Embryonic facial prominence (tissue), 1 donor: ENCODE results near the gene MST1.

Experiments
- DNase-seq: peaks from one replicate; pipeline ENCODE4 v3.0.0-alpha.2; 2016; ENCODE audit errors: extremely low spot score

The MST1 gene

GRCh38 chr3:49674497-49674983 is 14.7 kb downstream of the MST1 start:
- DNase-seq: no peak

- peak; percentile 80 for DNase-seq
Observed at GRCh38 chr3:49673715-49674496, 15.4 kb downstream of the MST1 start, which contains the start of gene APEH. TSS of gene APEH (plus strand) at chr3:49674351. CDS start at chr3:49674402, 51 bp downstream.

GRCh38 chr3:49673121-49673714 is 16.1 kb downstream of the MST1 start:
- no peak for DNase-seq

- peak; percentile 50 for DNase-seq
Observed at GRCh38 chr3:49671291-49672288, 17.7 kb downstream of the MST1 start.

- DNase-seq: no peak
Observed at GRCh38 chr3:49670940-49671290, 18.4 kb downstream of the MST1 start.

- DNase-seq: no peak
Observed at GRCh38 chr3:49669352-49669751, 19.9 kb downstream of the MST1 start.

- DNase-seq: no peak
Observed at GRCh38 chr3:49668861-49669260, 20.4 kb downstream of the MST1 start.

- no peak for DNase-seq
Observed at GRCh38 chr3:49668414-49668797, 20.9 kb downstream of the MST1 start.

GRCh38 chr3:49667701-49668413 is 21.4 kb downstream of the MST1 start:
- DNase-seq: no peak

GRCh38 chr3:49666592-49666991 is 22.7 kb downstream of the MST1 start:
- DNase-seq: peak; percentile 30

- DNase-seq: no peak
Observed at GRCh38 chr3:49665822-49666519, 23.3 kb downstream of the MST1 start.

- DNase-seq: no peak
Observed at GRCh38 chr3:49664300-49664699, 25.0 kb downstream of the MST1 start.

- no peak for DNase-seq
Observed at GRCh38 chr3:49663831-49664230, 25.4 kb downstream of the MST1 start.

- no peak for DNase-seq
Observed at GRCh38 chr3:49662720-49663413, 26.4 kb downstream of the MST1 start.

- DNase-seq: no peak
Observed at GRCh38 chr3:49662021-49662420, 27.3 kb downstream of the MST1 start.

- no peak for DNase-seq
Observed at GRCh38 chr3:49661281-49661680, 28.0 kb downstream of the MST1 start.

- DNase-seq: no peak
Observed at GRCh38 chr3:49659756-49660155, 29.5 kb downstream of the MST1 start.

GRCh38 chr3:49658711-49659110 is 30.6 kb downstream of the MST1 start:
- no peak for DNase-seq

- DNase-seq: no peak
Observed at GRCh38 chr3:49657208-49657915, 31.9 kb downstream of the MST1 start.
